ENCODE results near the gene CXorf49B. TPM values are rescaled to one million over a fixed set of nuclear protein-coding genes. Genes with fewer than 3 reads are reported as not detected.
"Not testable (repeated sequence)": the region's sequence is repeated elsewhere in the genome, so short reads cannot be mapped to it uniquely, and the experiment has no call there.

The CXorf49B gene
- polyA plus RNA-seq (2011; rRNA removed) = not detected in 2 replicates
- not detected in 2 replicates for polyA minus RNA-seq (2011; rRNA and poly(A)+ RNA removed)

DNA sequence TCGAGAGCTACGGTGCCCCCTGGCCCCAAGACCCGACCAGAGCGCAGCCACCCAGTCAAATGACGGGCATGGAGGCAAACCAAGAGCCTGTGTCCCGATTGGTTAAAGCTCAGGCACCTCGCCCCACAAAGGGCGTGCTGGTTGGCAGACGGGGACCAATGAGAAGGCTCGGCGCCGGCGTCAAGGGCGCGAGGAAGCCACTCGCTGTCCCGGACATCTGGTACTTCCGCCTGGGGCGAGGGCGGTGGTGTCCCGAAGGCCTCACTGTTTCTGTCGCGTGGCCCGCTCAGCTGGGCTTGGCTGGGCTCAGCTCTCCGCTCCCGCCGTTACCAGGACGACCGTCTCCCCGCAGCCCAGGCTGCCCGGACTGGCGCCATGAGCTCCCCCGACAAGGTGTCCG is at the start of gene CXorf49B:
TSS of gene CXorf49B (plus strand) at position 301 of the 400 bp plus-strand sequence. CDS start at position 376, 75 bp downstream.
- DNase-seq (ENCODE audit: low read depth); H3K27me3 ChIP-seq (ENCODE audit: control insufficient read depth, insufficient read depth, low read length); H3K36me3 ChIP-seq (ENCODE audit: control insufficient read depth, insufficient read depth, low read length); H3K4me3 ChIP-seq (ENCODE audit: low read depth, low read length); CTCF ChIA-PET; POLR2A ChIA-PET: not testable (repeated sequence)

DNA sequence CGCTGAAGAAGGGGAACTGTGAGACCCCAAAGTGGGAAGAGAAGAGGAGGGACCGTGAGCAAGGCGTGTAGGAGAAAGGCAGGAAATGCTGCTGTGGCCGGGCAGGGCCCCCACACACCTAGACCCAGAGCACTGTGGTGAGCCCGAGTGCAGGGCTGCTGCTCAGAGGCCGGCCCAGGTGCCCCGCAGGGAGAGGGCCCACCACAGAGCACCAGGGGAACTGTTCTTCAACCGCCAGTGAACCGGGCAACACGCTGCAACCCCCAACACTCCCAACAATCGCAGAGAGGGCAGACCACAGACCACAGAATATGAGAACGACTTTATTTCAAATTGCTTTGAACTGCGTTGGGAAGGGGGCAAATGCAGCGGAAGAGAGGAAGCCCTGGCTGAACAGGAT is 49.1 kb upstream of the CXorf49B start:
- DNase-seq (ENCODE audit: low read depth); POLR2A ChIA-PET; CTCF ChIA-PET; H3K27me3 ChIP-seq (ENCODE audit: control insufficient read depth, insufficient read depth, low read length); H3K36me3 ChIP-seq (ENCODE audit: control insufficient read depth, insufficient read depth, low read length); H3K4me3 ChIP-seq (ENCODE audit: low read depth, low read length): not testable (repeated sequence)

DNA sequence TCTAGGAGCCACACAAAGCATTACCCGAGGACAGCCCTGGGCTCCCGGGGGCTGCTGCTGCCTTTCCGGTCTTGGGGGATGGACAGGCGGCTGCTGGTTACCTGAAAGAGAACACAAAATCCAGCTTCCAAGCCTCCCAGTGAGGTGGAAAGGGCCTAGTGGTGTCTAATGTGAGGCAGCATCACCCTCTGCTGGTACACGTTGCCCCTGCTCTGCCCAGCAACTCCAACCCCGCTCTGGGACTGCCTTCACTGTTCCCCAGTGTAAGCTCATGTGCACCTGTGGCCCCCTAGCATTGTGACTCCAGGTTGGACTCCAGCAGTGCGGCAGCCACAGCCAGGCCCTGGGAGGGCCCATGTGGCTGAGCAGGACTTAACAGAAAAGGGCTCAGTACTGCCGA is 47.6 kb upstream of the CXorf49B start:
- POLR2A ChIA-PET = not testable (repeated sequence)

DNA sequence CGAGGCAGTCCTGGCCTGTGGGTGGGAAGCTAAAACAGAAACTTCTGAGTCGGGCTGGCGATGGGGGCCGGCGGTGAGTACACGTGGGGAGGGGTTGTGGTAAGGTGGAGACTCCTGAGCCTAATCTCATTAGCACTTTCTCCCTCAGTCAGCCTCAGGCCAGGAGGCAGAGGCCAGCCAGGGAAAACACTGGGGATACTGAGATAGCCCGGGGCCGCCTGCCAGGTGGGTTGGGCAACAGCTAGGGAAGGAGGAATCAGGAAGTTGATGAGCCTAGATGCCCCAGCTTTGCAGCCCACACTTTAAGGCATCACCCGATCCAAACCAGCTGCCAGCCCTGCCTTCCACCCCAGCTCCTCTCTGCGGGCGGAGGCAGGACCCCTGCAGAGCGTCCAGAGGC is 46.8 kb upstream of the CXorf49B start:
- H3K27me3 ChIP-seq (ENCODE audit: control insufficient read depth, insufficient read depth, low read length); DNase-seq (ENCODE audit: low read depth); POLR2A ChIA-PET; CTCF ChIA-PET; H3K36me3 ChIP-seq (ENCODE audit: control insufficient read depth, insufficient read depth, low read length); H3K4me3 ChIP-seq (ENCODE audit: low read depth, low read length): not testable (repeated sequence)

More for the DNA sequence above, 47.6 kb upstream of the CXorf49B start:
- DNase-seq (ENCODE audit: low read depth); H3K4me3 ChIP-seq (ENCODE audit: low read depth, low read length); H3K36me3 ChIP-seq (ENCODE audit: control insufficient read depth, insufficient read depth, low read length); CTCF ChIA-PET; H3K27me3 ChIP-seq (ENCODE audit: control insufficient read depth, insufficient read depth, low read length): not testable (repeated sequence)

DNA sequence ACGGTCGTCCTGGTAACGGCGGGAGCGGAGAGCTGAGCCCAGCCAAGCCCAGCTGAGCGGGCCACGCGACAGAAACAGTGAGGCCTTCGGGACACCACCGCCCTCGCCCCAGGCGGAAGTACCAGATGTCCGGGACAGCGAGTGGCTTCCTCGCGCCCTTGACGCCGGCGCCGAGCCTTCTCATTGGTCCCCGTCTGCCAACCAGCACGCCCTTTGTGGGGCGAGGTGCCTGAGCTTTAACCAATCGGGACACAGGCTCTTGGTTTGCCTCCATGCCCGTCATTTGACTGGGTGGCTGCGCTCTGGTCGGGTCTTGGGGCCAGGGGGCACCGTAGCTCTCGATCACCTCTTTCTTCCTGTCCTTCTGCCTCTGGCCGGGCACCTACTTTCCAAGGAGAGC is 45.0 kb upstream of the CXorf49B start, which contains the start of gene CXorf49:
TSS of gene CXorf49 (minus strand) at position 101 of the 400 bp plus-strand sequence. CDS start 134 bp downstream, outside the sequence.
- POLR2A ChIA-PET = not testable (repeated sequence)

DNA sequence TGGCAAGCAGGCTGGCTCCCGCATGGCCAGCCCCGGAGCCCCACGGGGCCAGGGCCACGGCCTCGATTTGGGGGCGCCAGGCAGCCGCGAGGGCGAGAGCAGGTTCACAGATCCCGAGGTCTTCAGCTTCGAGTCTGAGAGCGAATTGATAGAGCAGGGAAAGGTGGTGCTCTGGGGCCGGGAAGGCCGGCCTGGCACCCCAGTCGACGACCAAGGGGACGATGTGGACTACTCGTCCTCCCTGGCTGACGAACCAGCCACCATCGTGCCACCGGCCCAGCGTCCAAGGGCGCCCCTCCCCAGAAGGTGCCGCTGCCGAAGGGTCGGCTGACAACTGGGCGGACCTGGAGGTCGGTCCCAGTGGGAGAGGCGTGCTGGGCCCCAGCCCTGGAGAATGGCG is 44.0 kb upstream of the CXorf49B start:
- H3K36me3 ChIP-seq (ENCODE audit: control insufficient read depth, insufficient read depth, low read length); DNase-seq (ENCODE audit: low read depth); CTCF ChIA-PET; H3K4me3 ChIP-seq (ENCODE audit: low read depth, low read length); H3K27me3 ChIP-seq (ENCODE audit: control insufficient read depth, insufficient read depth, low read length); POLR2A ChIA-PET: not testable (repeated sequence)

More for the DNA sequence above, 45.0 kb upstream of the CXorf49B start, which contains the start of gene CXorf49:
- H3K4me3 ChIP-seq (ENCODE audit: low read depth, low read length); H3K36me3 ChIP-seq (ENCODE audit: control insufficient read depth, insufficient read depth, low read length); CTCF ChIA-PET; H3K27me3 ChIP-seq (ENCODE audit: control insufficient read depth, insufficient read depth, low read length); DNase-seq (ENCODE audit: low read depth): not testable (repeated sequence)

DNA sequence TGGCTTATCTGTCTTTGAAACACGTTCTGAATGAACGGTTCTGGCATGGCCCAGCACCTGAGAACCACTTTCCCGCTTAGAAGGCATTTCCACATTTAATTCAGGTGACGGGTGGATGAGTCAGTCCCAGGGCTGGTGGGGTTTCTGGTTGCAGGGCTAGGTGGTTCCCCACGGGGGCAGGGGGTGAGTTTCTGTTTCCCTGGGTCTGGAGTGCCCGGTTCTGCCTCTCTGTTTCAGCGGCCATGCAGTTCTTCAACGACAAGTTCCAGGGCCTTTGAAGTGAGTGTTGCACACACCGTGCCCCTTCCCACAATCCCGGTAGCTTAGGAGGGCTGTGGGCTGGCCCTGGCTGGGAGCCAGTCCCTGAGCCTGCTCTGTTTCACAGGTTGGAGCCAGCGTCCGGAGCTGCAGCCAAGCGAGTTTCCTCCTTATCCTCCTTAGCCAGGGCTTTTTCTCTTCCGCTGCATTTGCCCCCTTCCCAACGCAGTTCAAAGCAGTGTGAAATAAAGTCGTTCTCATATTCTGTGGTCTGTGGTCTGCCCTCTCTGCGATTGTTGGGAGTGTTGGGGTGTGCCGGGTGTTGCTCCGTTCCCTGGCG is 42.8 kb upstream of the CXorf49B start:
- DNase-seq (ENCODE audit: low read depth); POLR2A ChIA-PET; H3K4me3 ChIP-seq (ENCODE audit: low read depth, low read length); CTCF ChIA-PET; H3K27me3 ChIP-seq (ENCODE audit: control insufficient read depth, insufficient read depth, low read length); H3K36me3 ChIP-seq (ENCODE audit: control insufficient read depth, insufficient read depth, low read length): not testable (repeated sequence)

DNA sequence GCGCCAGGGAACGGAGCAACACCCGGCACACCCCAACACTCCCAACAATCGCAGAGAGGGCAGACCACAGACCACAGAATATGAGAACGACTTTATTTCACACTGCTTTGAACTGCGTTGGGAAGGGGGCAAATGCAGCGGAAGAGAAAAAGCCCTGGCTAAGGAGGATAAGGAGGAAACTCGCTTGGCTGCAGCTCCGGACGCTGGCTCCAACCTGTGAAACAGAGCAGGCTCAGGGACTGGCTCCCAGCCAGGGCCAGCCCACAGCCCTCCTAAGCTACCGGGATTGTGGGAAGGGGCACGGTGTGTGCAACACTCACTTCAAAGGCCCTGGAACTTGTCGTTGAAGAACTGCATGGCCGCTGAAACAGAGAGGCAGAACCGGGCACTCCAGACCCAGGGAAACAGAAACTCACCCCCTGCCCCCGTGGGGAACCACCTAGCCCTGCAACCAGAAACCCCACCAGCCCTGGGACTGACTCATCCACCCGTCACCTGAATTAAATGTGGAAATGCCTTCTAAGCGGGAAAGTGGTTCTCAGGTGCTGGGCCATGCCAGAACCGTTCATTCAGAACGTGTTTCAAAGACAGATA is 2.4 kb upstream of the CXorf49B start:
- H3K27me3 ChIP-seq (ENCODE audit: control insufficient read depth, insufficient read depth, low read length); POLR2A ChIA-PET; DNase-seq (ENCODE audit: low read depth); CTCF ChIA-PET; H3K4me3 ChIP-seq (ENCODE audit: low read depth, low read length); H3K36me3 ChIP-seq (ENCODE audit: control insufficient read depth, insufficient read depth, low read length): not testable (repeated sequence)

DNA sequence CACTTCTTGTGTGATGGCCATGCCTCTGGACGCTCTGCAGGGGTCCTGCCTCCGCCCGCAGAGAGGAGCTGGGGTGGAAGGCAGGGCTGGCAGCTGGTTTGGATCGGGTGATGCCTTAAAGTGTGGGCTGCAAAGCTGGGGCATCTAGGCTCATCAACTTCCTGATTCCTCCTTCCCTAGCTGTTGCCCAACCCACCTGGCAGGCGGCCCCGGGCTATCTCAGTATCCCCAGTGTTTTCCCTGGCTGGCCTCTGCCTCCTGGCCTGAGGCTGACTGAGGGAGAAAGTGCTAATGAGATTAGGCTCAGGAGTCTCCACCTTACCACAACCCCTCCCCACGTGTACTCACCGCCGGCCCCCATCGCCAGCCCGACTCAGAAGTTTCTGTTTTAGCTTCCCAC is 1.7 kb downstream of the CXorf49B start:
- CTCF ChIA-PET; H3K36me3 ChIP-seq (ENCODE audit: control insufficient read depth, insufficient read depth, low read length); POLR2A ChIA-PET; DNase-seq (ENCODE audit: low read depth); H3K4me3 ChIP-seq (ENCODE audit: low read depth, low read length); H3K27me3 ChIP-seq (ENCODE audit: control insufficient read depth, insufficient read depth, low read length): not testable (repeated sequence)

DNA sequence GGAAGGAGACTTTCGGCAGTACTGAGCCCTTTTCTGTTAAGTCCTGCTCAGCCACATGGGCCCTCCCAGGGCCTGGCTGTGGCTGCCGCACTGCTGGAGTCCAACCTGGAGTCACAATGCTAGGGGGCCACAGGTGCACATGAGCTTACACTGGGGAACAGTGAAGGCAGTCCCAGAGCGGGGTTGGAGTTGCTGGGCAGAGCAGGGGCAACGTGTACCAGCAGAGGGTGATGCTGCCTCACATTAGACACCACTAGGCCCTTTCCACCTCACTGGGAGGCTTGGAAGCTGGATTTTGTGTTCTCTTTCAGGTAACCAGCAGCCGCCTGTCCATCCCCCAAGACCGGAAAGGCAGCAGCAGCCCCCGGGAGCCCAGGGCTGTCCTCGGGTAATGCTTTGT is 2.5 kb downstream of the CXorf49B start:
- POLR2A ChIA-PET; H3K27me3 ChIP-seq (ENCODE audit: control insufficient read depth, insufficient read depth, low read length); H3K36me3 ChIP-seq (ENCODE audit: control insufficient read depth, insufficient read depth, low read length); CTCF ChIA-PET; H3K4me3 ChIP-seq (ENCODE audit: low read depth, low read length); DNase-seq (ENCODE audit: low read depth): not testable (repeated sequence)

DNA sequence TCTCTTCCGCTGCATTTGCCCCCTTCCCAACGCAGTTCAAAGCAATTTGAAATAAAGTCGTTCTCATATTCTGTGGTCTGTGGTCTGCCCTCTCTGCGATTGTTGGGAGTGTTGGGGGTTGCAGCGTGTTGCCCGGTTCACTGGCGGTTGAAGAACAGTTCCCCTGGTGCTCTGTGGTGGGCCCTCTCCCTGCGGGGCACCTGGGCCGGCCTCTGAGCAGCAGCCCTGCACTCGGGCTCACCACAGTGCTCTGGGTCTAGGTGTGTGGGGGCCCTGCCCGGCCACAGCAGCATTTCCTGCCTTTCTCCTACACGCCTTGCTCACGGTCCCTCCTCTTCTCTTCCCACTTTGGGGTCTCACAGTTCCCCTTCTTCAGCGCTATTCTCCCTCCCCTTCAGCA is 4.0 kb downstream of the CXorf49B start:
- H3K36me3 ChIP-seq (ENCODE audit: control insufficient read depth, insufficient read depth, low read length); POLR2A ChIA-PET: not testable (repeated sequence)

DNA sequence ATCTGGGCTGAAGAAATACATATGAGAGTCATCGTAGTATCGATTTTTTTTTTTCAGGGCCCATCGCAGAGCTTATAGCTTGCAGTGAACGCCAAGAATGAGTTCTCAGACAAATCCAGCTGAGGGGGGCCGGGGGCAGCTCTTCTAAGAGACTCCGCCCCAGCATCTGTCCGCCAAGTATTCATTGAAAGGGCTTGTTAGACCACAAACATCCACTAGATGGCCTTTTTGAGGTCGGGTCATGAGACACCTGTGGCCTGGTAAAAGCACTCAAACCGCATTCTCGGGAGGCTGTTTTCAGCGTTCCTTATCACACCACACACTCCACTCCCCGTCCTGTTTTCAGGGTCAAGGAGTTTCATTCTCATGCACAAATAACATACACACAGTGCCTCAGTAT is 15.2 kb downstream of the CXorf49B start:
- H3K27me3 ChIP-seq (ENCODE audit: control insufficient read depth, insufficient read depth, low read length); H3K36me3 ChIP-seq (ENCODE audit: control insufficient read depth, insufficient read depth, low read length); CTCF ChIA-PET; H3K4me3 ChIP-seq (ENCODE audit: low read depth, low read length); DNase-seq (ENCODE audit: low read depth); POLR2A ChIA-PET: not testable (repeated sequence)

More for the DNA sequence above, 4.0 kb downstream of the CXorf49B start:
- H3K27me3 ChIP-seq (ENCODE audit: control insufficient read depth, insufficient read depth, low read length); DNase-seq (ENCODE audit: low read depth); H3K4me3 ChIP-seq (ENCODE audit: low read depth, low read length); CTCF ChIA-PET: not testable (repeated sequence)

DNA sequence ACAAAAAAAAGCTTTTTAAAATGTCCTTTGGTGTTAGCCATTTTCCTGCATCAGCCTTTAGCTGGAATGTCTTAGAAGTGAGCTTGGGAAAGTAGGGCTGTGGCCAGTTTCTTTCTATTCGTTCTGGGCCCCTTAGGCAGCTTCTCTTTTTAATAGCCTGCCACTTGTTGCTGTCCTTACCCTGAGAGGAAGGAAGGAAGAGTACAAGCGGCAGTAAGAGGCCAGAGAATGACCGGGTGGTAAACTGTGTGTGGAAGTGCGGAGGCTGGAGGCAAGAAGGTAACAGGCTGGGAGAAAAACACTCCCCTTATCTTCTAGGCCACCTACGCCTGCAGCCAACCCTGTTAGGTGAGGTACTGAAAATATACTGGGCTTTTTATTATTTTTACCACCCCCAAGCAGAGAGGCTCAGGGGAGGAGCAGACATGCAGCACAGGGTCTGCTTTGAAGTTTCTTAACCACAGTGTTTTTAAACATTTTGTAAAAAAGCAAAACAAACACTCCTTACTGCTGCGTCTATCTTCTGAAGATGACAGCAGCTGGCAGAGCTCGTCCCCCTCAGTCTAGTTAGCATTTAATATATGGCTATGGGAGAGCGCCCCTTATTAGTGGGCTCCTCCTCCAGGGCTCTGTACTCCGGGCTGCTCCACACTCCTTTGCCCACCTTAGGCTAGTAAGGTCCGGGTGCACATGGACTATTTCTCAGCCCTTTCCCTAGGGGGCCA is 19.2 kb downstream of the CXorf49B start:
- CTCF ChIA-PET = not testable (repeated sequence)

More for the DNA sequence above, 19.2 kb downstream of the CXorf49B start:
- H3K36me3 ChIP-seq (ENCODE audit: control insufficient read depth, insufficient read depth, low read length); H3K4me3 ChIP-seq (ENCODE audit: low read depth, low read length); H3K27me3 ChIP-seq (ENCODE audit: control insufficient read depth, insufficient read depth, low read length); POLR2A ChIA-PET; DNase-seq (ENCODE audit: low read depth): not testable (repeated sequence)

Measured in BJ (cell line).